HG02970 (cell line): ENCODE results near the gene SHOC1.
"Not testable (repeated sequence)": the region's sequence is repeated elsewhere in the genome, so short reads cannot be mapped to it uniquely, and the experiment has no call there.

ENCODE experiments used
- ATAC-seq: cut with Tn5 transposase; IDR thresholded peaks from one replicate; pipeline ENCODE4 v1.9.1; 2021; ENCODE audit warnings: mild to moderate bottlenecking, moderate library complexity, moderate number of reproducible peaks; ENCODE audit not compliant: unreplicated experiment, low FRiP score

Gene SHOC1

GRCh38 chr9:111805830-111806241, 11.1 kb upstream of the SHOC1 start:
- ATAC-seq, result no peak

- ATAC-seq, result no peak
Observed at GRCh38 chr9:111805262-111805661, 10.5 kb upstream of the SHOC1 start.

GRCh38 chr9:111804636-111805035, 9.9 kb upstream of the SHOC1 start:
- no peak for ATAC-seq

GRCh38 chr9:111803924-111804323, 9.2 kb upstream of the SHOC1 start:
- no peak for ATAC-seq

DNA sequence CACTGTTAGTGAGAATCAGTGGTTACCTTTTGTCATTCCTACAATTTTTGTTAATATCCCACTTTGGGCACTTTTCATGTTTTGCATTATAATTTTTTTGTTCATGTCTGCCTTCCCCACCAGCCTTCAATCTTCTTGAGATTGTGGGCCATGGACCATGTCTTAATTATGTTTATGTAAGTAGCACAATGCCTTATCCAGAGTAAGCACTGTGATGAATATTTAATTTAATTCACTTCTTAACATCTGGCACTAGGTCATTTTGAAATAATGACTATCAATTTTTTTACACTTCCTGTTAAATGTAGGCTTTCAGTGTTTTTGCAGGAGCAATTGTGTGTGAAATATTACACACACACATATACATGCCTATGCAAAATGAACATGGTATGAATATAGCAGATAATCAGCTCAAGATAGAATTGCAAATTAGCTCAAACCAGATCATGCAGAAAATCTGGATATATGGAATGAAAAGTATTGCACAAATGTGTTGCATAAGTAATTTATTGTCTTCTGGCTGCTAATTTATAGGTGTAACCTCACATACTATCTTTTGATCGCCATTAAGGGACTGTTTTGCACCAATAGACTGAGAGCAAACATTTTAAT, 5.3 kb upstream of the SHOC1 start:
- no peak for ATAC-seq

DNA sequence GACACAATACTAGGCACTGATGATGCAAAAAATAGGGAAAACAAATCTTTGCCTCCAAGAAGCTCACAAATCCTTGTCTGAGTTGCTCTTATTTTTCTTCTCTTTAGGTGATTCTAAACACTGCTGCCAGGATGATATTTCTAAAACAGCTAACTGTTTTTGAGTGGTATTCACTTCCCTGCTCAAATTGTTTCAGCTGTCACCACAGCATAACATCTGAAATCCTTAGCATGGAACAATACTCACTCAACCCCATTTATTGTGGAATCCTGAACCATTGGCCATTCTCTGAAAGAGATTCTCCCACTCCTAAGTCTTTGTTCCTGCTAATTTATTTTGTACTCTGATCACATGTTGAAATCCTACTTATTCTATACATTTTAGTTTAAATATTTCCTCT, 4.8 kb upstream of the SHOC1 start:
- ATAC-seq, result no peak

GRCh38 chr9:111798786-111799185, 4.0 kb upstream of the SHOC1 start:
- no peak for ATAC-seq

DNA sequence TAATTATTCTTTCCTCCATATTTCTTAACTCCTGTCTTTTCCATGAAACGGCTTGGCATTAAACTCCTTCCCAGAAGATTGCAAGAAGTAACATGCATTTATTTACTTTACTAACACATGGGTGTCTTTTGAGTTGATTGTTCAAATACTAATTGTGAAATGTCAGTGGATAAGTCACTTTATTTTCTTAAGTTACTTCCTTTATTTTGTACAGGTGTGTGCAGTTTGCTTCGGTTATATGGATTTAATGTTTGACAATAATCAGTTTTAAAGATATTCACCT, 761 bp upstream of the SHOC1 start:
- no peak for ATAC-seq

DNA sequence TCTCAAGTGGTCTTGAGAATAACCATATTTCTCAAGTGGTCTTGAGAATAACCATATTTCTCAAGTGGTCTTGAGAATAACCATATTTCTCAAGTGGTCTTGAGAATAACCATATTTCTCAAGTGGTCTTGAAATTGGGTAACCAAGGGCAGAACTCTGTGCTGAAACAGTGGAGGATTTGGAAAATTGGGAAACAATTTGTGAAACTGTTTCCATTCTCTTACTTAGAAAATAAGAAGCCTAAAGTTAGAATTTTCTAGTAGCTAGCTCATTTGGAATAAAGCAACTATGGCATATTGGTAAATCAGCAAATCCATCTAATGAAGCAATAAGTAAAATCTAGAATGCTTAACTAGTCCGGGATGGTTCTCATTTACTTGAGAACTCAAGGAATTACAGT, 2.9 kb downstream of the SHOC1 start:
- ATAC-seq, result not testable (repeated sequence)

- no peak for ATAC-seq
Observed at GRCh38 chr9:111789881-111790280, 4.9 kb downstream of the SHOC1 start.

DNA sequence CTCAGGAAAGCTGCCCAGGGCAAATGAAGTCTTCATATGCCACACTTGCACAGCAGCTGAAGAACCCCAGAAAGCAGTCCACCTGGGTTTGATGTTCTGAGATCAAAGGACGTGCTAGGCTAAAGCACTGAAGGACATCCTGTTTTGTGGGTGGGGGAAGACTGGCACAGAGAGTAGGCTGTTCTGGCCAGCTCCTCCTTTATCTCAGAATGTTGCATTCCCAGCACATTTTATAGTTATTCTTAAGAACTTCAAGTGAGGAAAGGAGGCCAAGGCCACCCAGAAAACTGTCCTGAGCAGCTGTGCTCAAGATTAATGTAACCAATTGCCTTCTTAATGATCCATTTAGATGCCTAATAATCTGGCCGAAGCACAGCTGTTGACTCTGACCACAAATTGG, 10.9 kb downstream of the SHOC1 start:
- no peak for ATAC-seq

- ATAC-seq, result no peak
Observed at GRCh38 chr9:111783424-111783823, 11.3 kb downstream of the SHOC1 start.

- ATAC-seq, result no peak
Observed at GRCh38 chr9:111766066-111766465, 28.7 kb downstream of the SHOC1 start.

- ATAC-seq, result no peak
Observed at GRCh38 chr9:111762556-111762955, 32.2 kb downstream of the SHOC1 start.

DNA sequence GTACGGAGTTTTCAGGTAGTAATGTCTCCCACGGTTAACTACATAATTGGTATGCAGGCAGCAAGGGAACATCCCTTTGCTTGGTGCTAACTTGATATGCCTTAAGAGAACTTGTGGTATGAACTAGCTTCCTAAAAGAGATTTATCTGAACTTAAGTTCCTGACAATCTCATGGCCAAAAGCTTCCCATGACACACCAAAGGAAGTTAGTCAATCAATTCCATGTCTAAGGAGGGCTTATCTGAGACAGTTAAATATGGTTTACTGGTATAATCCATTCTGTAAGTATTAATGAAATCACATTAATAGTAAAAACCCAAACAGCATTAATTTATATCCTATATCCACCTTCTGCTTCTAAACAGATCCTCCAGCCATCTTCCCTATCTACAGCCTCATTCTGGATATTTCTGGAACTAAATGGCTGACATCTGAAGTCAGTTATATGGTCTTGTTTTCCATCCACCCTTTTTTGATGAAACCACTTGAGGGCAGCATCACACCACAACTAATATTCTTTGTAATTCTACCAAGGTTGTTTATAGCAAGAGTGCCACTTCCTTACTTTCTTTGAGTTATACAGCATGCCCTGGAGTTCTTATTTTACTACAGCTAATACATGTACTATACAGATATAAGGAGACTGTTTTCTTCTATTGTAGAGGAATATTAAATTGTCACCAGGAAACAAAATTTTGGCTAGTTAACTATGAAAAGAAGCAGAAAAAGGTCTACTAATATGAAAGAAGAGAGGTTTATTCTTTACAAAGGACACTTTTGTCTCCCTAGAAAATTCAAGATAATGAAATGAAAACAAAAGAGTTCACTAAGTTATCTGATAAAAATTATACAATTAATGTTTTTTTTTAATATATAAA, 34.7 kb downstream of the SHOC1 start:
- no peak for ATAC-seq

GRCh38 chr9:111754800-111755199, 39.9 kb downstream of the SHOC1 start:
- ATAC-seq, result no peak

DNA sequence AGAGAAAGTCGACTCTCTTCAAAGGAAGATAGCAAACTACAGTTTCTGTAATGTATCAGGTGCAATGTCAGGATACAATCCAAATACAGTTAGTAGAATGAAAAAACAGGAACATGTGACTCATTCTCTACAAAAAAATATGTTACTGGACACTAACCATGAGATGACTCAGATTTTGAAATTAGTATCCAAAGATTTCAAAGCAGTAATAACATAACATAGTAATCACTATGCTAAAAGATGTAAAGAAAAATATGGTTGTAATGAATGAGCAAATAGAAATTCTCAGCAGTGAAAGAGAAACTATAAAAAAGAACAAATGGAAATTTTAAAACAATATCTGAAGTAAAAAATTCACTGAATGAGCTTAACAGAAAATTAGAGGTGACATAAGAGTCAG, 42.3 kb downstream of the SHOC1 start:
- ATAC-seq, result no peak
